ENCODE data around the gene AP3S2. TPM values are rescaled to one million over a fixed set of nuclear protein-coding genes. Genes with fewer than 3 reads are reported as not detected.
A peak's percentile ranks its signal among the peaks of the same experiment; 100 is the strongest.
"Not testable (repeated sequence)": the region's sequence is repeated elsewhere in the genome, so short reads cannot be mapped to it uniquely, and the experiment has no call there.

The AP3S2 gene
- 22.9 and 32.2 TPM in 2 replicates for total RNA-seq (ENCODE audit: low replicate concordance)
- long read RNA-seq, full-length matches to known transcripts, result 142 of 175 reads
- long read RNA-seq, partial matches to known transcripts, result 0 of 175 reads
- long read RNA-seq, other reads (novel, unspliced or antisense), result 33 of 175 reads

GRCh38 chr15:89893696-89894447, at the start of gene AP3S2:
Gene AP3S2, minus strand, starts transcription at chr15:89893994. Its CDS starts 45 bp downstream, at chr15:89893949.
- H3K9me3 Mint-ChIP-seq, result no peaks in the 10 kb centered on the region
- DNase-seq (ENCODE audit: extremely low spot score, unreplicated experiment), result peak; percentile 86
- H3K27me3 Mint-ChIP-seq, result no peaks in the 10 kb centered on the region
- peaks cover 5% of the 10 kb centered on the region for H3K36me3 Mint-ChIP-seq
- peaks cover 12% of the 10 kb centered on the region for H3K4me1 Mint-ChIP-seq (ENCODE audit: unreplicated experiment)
- H3K27ac Mint-ChIP-seq, result peak within 1 kb of the TSS; percentile 94
- H3K4me3 Mint-ChIP-seq, result peak within 1 kb of the TSS; percentile 95
- TF ChIP-seq CTCF (conservative IDR thresholded peaks at IDR 0.05), result no peak

- DNase-seq (ENCODE audit: extremely low spot score, unreplicated experiment), result no peak
- Mint-ChIP-seq H3K4me1 (ENCODE audit: unreplicated experiment) (no peaks in the 10 kb centered on the region), H3K9me3 (peaks cover 3% of the 10 kb centered on the region), H3K36me3 (no peaks in the 10 kb centered on the region), H3K27ac (no peak overlapping the region), H3K27me3 (no peaks in the 10 kb centered on the region), H3K4me3 (no peak overlapping the region)
- TF ChIP-seq CTCF (conservative IDR thresholded peaks at IDR 0.05), result no peak
These were observed 46.1 kb upstream of the AP3S2 start for GRCh38 chr15:89939910-89940309.

- DNase-seq (ENCODE audit: extremely low spot score, unreplicated experiment); H3K36me3 Mint-ChIP-seq; H3K4me3 Mint-ChIP-seq; H3K9me3 Mint-ChIP-seq; H3K4me1 Mint-ChIP-seq (ENCODE audit: unreplicated experiment); H3K27me3 Mint-ChIP-seq; H3K27ac Mint-ChIP-seq: not testable (repeated sequence)
These were observed 45.6 kb upstream of the AP3S2 start for GRCh38 chr15:89939377-89939776.

- Mint-ChIP-seq H3K4me3 (no peak overlapping the region), H3K27ac (no peak overlapping the region), H3K9me3 (peaks cover 3% of the 10 kb centered on the region), H3K36me3 (no peaks in the 10 kb centered on the region), H3K27me3 (no peaks in the 10 kb centered on the region), H3K4me1 (ENCODE audit: unreplicated experiment) (no peaks in the 10 kb centered on the region)
- no peak for DNase-seq (ENCODE audit: extremely low spot score, unreplicated experiment)
- no peak for TF ChIP-seq CTCF (conservative IDR thresholded peaks at IDR 0.05)
These were observed 43.9 kb upstream of the AP3S2 start for GRCh38 chr15:89937365-89938350.

- no peaks in the 10 kb centered on the region for H3K36me3 Mint-ChIP-seq
- no peaks in the 10 kb centered on the region for H3K27me3 Mint-ChIP-seq
- no peak for TF ChIP-seq CTCF (conservative IDR thresholded peaks at IDR 0.05)
- no peak overlapping the region for H3K4me3 Mint-ChIP-seq
- H3K4me1 Mint-ChIP-seq (ENCODE audit: unreplicated experiment), result no peaks in the 10 kb centered on the region
- H3K27ac Mint-ChIP-seq, result no peak overlapping the region
- DNase-seq (ENCODE audit: extremely low spot score, unreplicated experiment), result no peak
- H3K9me3 Mint-ChIP-seq, result peaks cover 3% of the 10 kb centered on the region
These were observed 43.0 kb upstream of the AP3S2 start for GRCh38 chr15:89936786-89937265.

Data from type B pancreatic cell (in vitro differentiated cells).